Breast epithelium (tissue), 4 donors: Measurements from ENCODE around the gene PFKL. TPM values are rescaled to one million over a fixed set of nuclear protein-coding genes. Genes with fewer than 3 reads are reported as not detected.

Experiments used
- DNase-seq, 2 donors: peaks; one replicate each; pipeline ENCODE4 v3.0.0-alpha.2; 2019; ENCODE audit warnings: low spot score in 2 of 2
- H3K27ac ChIP-seq, 2 donors: fragments of 200-600 bp; sonication (generic) in 1 of 2; one replicate each; pipeline ENCODE4 v1.5.1; 2016 to 2019; ENCODE audit warnings: mild to moderate bottlenecking in 1 of 2
- H3K27me3 ChIP-seq, 2 donors: fragments of 200-600 bp; sonication (generic) in 1 of 2; one replicate each; pipeline versions ENCODE4 v1.5.1 to v1.6.0; 2017 to 2019; ENCODE audit warnings: control low read depth in 1 of 2, mild to moderate bottlenecking in 1 of 2
- H3K36me3 ChIP-seq: fragments of 200-600 bp; one replicate; pipeline ENCODE4 v1.5.1; 2019
- H3K4me1 ChIP-seq, 2 donors: fragments of 200-600 bp; sonication (generic); one replicate each; pipeline ENCODE4 v1.5.1; 2016 to 2019; ENCODE audit warnings: control low read depth in 1 of 2
- H3K4me3 ChIP-seq, 3 donors: fragments of 200-600 bp; sonication (generic); 1 replicate in 2 of 3; 2 replicates in 1 of 3; pipeline ENCODE4 v1.5.1; 2016 to 2019; ENCODE audit warnings: mild to moderate bottlenecking in 3 of 3, moderate library complexity in 2 of 3
- H3K9me3 ChIP-seq, 2 donors: fragments of 200-600 bp; sonication (generic) in 1 of 2; one replicate each; pipeline ENCODE4 v1.5.1; 2016 to 2019; ENCODE audit warnings: control low read depth in 1 of 2
- POLR2A ChIP-seq: fragments of 450-650 bp; IDR thresholded peaks from one replicate; pipeline ENCODE4 v1.6.1; 2016; ENCODE audit warnings: antibody characterized with exemption, mild to moderate bottlenecking, moderate library complexity
- POLR2AphosphoS5 ChIP-seq, 3 donors: sonication (generic); formaldehyde crosslinking; IDR thresholded peaks; one replicate each; pipeline ENCODE4 v1.6.1; 2017; ENCODE audit warnings: antibody characterized with exemption in 3 of 3
- intact Hi-C: fragments of 100-400 bp; cut with DNase I; formaldehyde crosslinking; loops from one replicate; pipeline ENCODE4 v1.15.1; 2023; ENCODE audit warnings: low total_unique reads
- total RNA-seq, 3 donors: library from RNA; depleted of rRNA; stranded (reverse); fragments of >200 nt; gene quantifications; one replicate each; pipeline ENCODE4 v1.1.0, GENCODE V29; 2016
- TF ChIP-seq, protein P1 (sequence below), 3 donors: fragments of 450-650 bp; IDR thresholded peaks; one replicate each; pipeline ENCODE4 v1.5.1; 2016 to 2017; ENCODE audit warnings: antibody characterized with exemption in 3 of 3, mild to moderate bottlenecking in 3 of 3, moderate library complexity in 3 of 3

Gene PFKL
- total RNA-seq, 3 donors from 2014 or later = 80.9 to 101 (median 97.9) TPM

DNA sequence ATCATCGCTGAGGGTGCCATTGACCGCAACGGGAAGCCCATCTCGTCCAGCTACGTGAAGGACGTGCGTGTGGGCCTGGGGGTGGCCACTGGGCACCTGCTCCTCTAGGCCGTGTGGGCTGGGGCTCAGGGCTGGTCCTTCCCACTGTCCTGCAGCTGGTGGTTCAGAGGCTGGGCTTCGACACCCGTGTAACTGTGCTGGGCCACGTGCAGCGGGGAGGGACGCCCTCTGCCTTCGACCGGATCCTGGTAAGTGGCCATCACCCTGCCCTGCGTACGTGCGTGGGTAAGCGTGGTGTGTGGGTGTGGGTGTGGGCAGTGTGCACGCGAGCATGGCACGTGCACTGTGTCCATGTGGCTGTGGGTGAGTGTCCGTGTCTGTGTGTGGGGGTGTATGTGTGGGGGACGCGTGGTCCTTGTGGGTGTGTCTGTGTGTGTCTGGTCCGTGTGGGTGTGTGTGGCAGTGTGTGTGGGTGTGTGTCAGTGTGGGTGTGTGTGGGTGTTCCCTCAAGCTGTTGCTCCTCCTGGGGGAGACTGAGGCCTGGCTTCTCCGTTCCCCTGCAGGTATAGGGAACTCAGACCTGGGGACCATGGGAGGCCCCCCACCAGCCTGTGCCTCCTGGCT is 16.5 kb downstream of the PFKL start:
- Histone ChIP-seq H3K4me1 (no peaks in the 10 kb centered on the region), H3K27me3 (no peaks in the 10 kb centered on the region), H3K9me3 (no peaks in the 10 kb centered on the region), H3K36me3 (no peaks in the 10 kb centered on the region), H3K27ac (no peak overlapping the region), H3K4me3 (no peak overlapping the region)
- DNase-seq = no peak
- TF ChIP-seq POLR2AphosphoS5 (IDR thresholded peaks at IDR 0.05) = no peak
- TF ChIP-seq POLR2A = no peak
- TF ChIP-seq, protein P1, sequence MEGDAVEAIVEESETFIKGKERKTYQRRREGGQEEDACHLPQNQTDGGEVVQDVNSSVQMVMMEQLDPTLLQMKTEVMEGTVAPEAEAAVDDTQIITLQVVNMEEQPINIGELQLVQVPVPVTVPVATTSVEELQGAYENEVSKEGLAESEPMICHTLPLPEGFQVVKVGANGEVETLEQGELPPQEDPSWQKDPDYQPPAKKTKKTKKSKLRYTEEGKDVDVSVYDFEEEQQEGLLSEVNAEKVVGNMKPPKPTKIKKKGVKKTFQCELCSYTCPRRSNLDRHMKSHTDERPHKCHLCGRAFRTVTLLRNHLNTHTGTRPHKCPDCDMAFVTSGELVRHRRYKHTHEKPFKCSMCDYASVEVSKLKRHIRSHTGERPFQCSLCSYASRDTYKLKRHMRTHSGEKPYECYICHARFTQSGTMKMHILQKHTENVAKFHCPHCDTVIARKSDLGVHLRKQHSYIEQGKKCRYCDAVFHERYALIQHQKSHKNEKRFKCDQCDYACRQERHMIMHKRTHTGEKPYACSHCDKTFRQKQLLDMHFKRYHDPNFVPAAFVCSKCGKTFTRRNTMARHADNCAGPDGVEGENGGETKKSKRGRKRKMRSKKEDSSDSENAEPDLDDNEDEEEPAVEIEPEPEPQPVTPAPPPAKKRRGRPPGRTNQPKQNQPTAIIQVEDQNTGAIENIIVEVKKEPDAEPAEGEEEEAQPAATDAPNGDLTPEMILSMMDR (IDR thresholded peaks at IDR 0.05) = no peak
- intact Hi-C loops = no loop called here

DNA sequence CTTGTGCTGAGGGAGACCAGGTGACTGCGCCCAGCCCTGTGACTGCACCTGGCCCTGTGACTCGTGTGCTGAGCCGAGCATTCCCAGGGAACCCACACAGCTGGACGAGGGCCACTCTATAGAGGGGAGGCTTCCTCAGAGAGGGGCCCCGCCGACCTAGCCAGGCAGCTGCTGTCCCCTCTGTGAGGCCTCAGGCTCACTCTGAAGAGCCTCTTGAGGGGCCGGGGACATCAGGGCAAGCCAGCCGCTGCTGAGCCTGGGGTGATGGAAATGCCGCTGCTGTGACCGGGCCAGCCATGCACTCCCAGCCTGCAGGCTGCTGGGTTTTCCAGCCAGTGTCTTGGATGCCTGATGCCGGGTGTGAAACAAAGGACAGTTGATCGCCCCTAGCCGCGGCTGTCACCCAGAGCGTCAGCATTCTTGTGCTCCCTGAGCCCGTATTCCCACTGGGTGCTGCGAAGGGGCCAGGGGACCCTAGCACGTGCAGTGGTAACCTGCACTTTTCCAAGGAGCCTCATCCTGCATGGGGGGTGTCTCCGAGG is 17.5 kb downstream of the PFKL start:
- no peaks in the 10 kb centered on the region for H3K4me1 ChIP-seq
- TF ChIP-seq POLR2AphosphoS5 (IDR thresholded peaks at IDR 0.05) (no peak), POLR2A (no peak)
- TF ChIP-seq, protein P1 (IDR thresholded peaks at IDR 0.05) = no peak
- intact Hi-C loops = no loop called here
- no peaks in the 10 kb centered on the region for H3K9me3 ChIP-seq
- no peaks in the 10 kb centered on the region for H3K27me3 ChIP-seq
- H3K36me3 ChIP-seq = no peaks in the 10 kb centered on the region
- DNase-seq = no peak
- H3K4me3 ChIP-seq = no peak overlapping the region
- H3K27ac ChIP-seq = no peak overlapping the region

DNA sequence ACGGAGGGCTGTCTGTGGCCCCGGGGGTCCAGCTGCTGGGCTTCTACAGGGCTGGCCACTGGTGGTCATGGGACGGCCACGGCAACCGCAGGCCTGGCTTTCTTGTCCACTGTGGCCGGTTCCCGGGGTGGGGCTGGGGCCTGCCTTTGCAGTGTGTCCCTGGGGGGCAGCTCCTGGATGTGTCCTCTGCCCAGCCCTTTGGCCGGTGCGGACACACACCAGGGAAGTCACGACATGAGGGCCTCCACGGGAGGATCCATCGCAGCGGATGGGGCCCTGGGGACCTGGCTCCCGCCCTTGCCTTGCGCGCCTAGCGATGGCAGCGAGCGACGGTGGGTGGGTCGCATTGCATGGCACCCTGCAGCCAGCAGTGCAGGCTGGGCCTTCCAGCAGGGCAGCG is 18.0 kb downstream of the PFKL start:
- Histone ChIP-seq H3K9me3 (no peaks in the 10 kb centered on the region), H3K4me3 (no peak overlapping the region), H3K36me3 (no peaks in the 10 kb centered on the region), H3K27ac (no peak overlapping the region), H3K27me3 (no peaks in the 10 kb centered on the region), H3K4me1 (no peaks in the 10 kb centered on the region)
- intact Hi-C loops = no loop called here
- no peak for DNase-seq
- TF ChIP-seq, protein P1 (IDR thresholded peaks at IDR 0.05) = no peak
- TF ChIP-seq POLR2A (no peak), POLR2AphosphoS5 (IDR thresholded peaks at IDR 0.05) (no peak)

DNA sequence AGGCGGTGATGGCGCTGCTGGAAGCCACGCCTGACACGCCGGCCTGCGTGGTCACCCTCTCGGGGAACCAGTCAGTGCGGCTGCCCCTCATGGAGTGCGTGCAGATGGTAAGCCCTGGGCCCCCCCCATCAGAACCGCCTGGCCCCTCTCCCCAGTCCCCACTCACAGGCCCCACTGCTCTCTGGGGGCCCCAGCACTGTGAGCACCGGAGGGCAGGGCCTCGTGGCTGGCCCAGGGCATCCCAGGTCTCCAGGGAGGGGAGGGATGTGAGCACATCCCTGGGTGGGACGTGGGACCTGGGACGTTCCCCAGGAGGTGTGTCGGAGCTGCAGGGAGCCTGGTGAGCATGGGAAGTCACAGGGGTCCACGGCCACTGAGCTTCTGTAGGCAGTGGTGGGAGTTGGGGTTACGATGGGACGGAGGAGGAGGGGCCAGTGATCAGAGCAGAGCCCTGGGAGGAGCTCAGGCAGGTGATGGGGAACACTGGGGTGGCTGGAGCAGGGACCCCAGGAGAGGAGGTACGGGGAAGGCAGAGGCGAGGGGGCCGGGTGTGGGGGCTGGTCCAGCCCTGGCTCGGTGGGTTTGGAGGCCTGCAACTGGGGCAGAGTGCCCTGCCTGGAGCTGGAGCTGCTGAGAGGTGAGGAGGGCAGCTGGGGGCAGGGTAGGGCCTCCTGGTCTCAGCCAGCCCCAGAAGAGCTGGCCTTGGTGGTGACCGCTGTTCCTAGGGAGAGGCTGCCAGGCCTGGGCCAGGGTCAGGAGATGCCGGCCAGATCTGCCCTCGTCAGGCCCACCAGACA is 18.8 kb downstream of the PFKL start:
- H3K4me3 ChIP-seq = no peak overlapping the region
- TF ChIP-seq, protein P1 (IDR thresholded peaks at IDR 0.05) = no peak
- no peak for TF ChIP-seq POLR2A
- TF ChIP-seq POLR2AphosphoS5 (IDR thresholded peaks at IDR 0.05) = no peak
- intact Hi-C loops = no loop called here
- H3K36me3 ChIP-seq = peaks cover under 1% of the 10 kb centered on the region
- H3K27ac ChIP-seq = no peak overlapping the region
- DNase-seq = no peak
- no peaks in the 10 kb centered on the region for H3K9me3 ChIP-seq
- no peaks in the 10 kb centered on the region for H3K27me3 ChIP-seq
- no peaks in the 10 kb centered on the region for H3K4me1 ChIP-seq
